ENCODE measurements around the gene NWD2. TPM values are rescaled to one million over a fixed set of nuclear protein-coding genes. Genes with fewer than 3 reads are reported as not detected.

Gene NWD2
- polyA plus RNA-seq, 3 donors, result not detected

DNA sequence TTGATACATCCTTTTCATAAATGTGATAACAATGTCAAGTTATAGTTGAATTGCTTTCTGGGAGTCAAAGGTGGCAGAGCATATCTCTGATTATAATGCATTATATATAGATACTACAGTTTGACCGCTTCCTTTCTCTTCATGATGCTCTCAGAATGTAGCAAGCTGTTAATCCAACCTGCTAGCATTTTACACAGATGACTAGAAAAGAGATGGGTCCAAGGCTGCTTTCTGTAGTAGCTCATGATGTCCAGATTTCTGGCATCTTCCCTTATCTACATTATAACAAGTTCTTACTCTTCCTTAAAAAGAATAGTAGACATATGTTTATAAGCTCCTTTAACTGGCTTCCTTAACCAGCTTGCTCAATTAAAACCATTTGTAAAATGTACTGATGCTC, 192.0 kb downstream of the NWD2 start:
- Histone ChIP-seq H3K4me3 (replicated peaks in 1 of 3; ENCODE audit: low read depth in 2 of 3, low read length in 3 of 3) (no peak overlapping the region), H3K9ac (ENCODE audit: insufficient read depth, low read length, poor library complexity, severe bottlenecking) (no peak overlapping the region), H3K27me3 (ENCODE audit: control insufficient read depth in 2 of 2, insufficient read depth in 2 of 2, low read length in 2 of 2) (no peaks in the 10 kb centered on the region), H3K4me1 (ENCODE audit: control insufficient read depth in 1 of 2, insufficient read depth in 2 of 2, low read length in 2 of 2) (no peaks in the 10 kb centered on the region), H3K9me3 (replicated peaks in 1 of 2; ENCODE audit: control insufficient read depth in 1 of 2, insufficient read depth in 1 of 2, low read length in 2 of 2) (no peaks in the 10 kb centered on the region), H2AFZ (ENCODE audit: insufficient read depth, low read depth, low read length, poor library complexity, severe bottlenecking) (no peak overlapping the region), H3K36me3 (replicated peaks in 1 of 2; ENCODE audit: control insufficient read depth in 1 of 2, insufficient read depth in 2 of 2, low read length in 2 of 2) (no peaks in the 10 kb centered on the region), H3K27ac (ENCODE audit: low read depth in 1 of 2, low read length in 2 of 2) (no peak overlapping the region), H3K79me2 (ENCODE audit: insufficient read depth, low read length) (no peaks in the 10 kb centered on the region), H4K20me1 (ENCODE audit: insufficient read depth, low read length) (no peaks in the 10 kb centered on the region), H3K4me2 (replicated peaks; ENCODE audit: extremely low read depth, low read length, poor library complexity, severe bottlenecking) (no peak overlapping the region)
- intact Hi-C loops (cut with micrococcal nuclease), result no loop called here
- no peak for DNase-seq
- no CpG with 5 or more reads among the region's 1 CpG for WGBS (ENCODE audit: insufficient coverage)
- no peaks in the 10 kb centered on the region for H3K36me3 Mint-ChIP-seq
- H3K27me3 Mint-ChIP-seq (ENCODE audit: low read depth in 3 of 3), result peaks cover 0 to 3% (median 2%) of the 10 kb centered on the region in 3 donors
- H3K4me1 Mint-ChIP-seq, result no peaks in the 10 kb centered on the region
- no peak overlapping the region for H3K27ac Mint-ChIP-seq
- TF ChIP-seq, protein P1, sequence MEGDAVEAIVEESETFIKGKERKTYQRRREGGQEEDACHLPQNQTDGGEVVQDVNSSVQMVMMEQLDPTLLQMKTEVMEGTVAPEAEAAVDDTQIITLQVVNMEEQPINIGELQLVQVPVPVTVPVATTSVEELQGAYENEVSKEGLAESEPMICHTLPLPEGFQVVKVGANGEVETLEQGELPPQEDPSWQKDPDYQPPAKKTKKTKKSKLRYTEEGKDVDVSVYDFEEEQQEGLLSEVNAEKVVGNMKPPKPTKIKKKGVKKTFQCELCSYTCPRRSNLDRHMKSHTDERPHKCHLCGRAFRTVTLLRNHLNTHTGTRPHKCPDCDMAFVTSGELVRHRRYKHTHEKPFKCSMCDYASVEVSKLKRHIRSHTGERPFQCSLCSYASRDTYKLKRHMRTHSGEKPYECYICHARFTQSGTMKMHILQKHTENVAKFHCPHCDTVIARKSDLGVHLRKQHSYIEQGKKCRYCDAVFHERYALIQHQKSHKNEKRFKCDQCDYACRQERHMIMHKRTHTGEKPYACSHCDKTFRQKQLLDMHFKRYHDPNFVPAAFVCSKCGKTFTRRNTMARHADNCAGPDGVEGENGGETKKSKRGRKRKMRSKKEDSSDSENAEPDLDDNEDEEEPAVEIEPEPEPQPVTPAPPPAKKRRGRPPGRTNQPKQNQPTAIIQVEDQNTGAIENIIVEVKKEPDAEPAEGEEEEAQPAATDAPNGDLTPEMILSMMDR (IDR thresholded peaks at IDR 0.05), result no peak
- H3K4me3 Mint-ChIP-seq, result no peak overlapping the region
- H3K9me3 Mint-ChIP-seq, result no peaks in the 10 kb centered on the region

DNA sequence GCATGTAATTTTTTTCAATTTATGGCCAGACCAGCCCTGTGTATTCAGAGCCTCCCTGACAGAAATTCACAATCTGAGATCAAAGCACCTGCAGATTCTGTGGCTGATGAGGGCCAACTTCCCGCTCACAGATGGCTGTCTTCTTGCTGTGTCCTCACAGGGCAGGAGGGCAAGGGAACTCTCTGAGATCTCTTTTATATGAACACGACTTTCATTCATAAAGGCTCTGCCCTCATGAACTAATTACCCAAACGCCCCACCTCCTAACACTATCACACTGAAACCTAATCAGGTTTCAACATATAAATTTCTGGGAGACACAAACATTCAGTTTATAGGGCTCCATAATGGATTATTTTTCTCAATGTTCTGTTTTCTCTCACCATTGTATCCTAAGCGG, 192.6 kb downstream of the NWD2 start:
- H3K27me3 Mint-ChIP-seq (ENCODE audit: low read depth in 3 of 3), result peaks cover 0 to 3% (median 2%) of the 10 kb centered on the region in 3 donors
- no peaks in the 10 kb centered on the region for H3K4me1 ChIP-seq (ENCODE audit: control insufficient read depth in 1 of 2, insufficient read depth in 2 of 2, low read length in 2 of 2)
- TF ChIP-seq, protein P1 (IDR thresholded peaks at IDR 0.05), result no peak
- intact Hi-C loops (cut with micrococcal nuclease), result no loop called here
- H3K9me3 ChIP-seq (replicated peaks in 1 of 2; ENCODE audit: control insufficient read depth in 1 of 2, insufficient read depth in 1 of 2, low read length in 2 of 2), result no peaks in the 10 kb centered on the region
- WGBS (ENCODE audit: insufficient coverage), result 90% methylated on average over 3 of the region's 4 CpGs
- H3K36me3 ChIP-seq (replicated peaks in 1 of 2; ENCODE audit: control insufficient read depth in 1 of 2, insufficient read depth in 2 of 2, low read length in 2 of 2), result no peaks in the 10 kb centered on the region
- no peaks in the 10 kb centered on the region for H3K4me1 Mint-ChIP-seq
- no peak overlapping the region for H3K4me2 ChIP-seq (replicated peaks; ENCODE audit: extremely low read depth, low read length, poor library complexity, severe bottlenecking)
- DNase-seq, result no peak
- no peak overlapping the region for H3K4me3 Mint-ChIP-seq
- no peaks in the 10 kb centered on the region for H3K79me2 ChIP-seq (ENCODE audit: insufficient read depth, low read length)
- H3K27me3 ChIP-seq (ENCODE audit: control insufficient read depth in 2 of 2, insufficient read depth in 2 of 2, low read length in 2 of 2), result no peaks in the 10 kb centered on the region
- no peak overlapping the region for H3K4me3 ChIP-seq (replicated peaks in 1 of 3; ENCODE audit: low read depth in 2 of 3, low read length in 3 of 3)
- H4K20me1 ChIP-seq (ENCODE audit: insufficient read depth, low read length), result no peaks in the 10 kb centered on the region
- no peak overlapping the region for H2AFZ ChIP-seq (ENCODE audit: insufficient read depth, low read depth, low read length, poor library complexity, severe bottlenecking)
- H3K9ac ChIP-seq (ENCODE audit: insufficient read depth, low read length, poor library complexity, severe bottlenecking), result no peak overlapping the region
- H3K36me3 Mint-ChIP-seq, result no peaks in the 10 kb centered on the region
- H3K9me3 Mint-ChIP-seq, result no peaks in the 10 kb centered on the region
- no peak overlapping the region for H3K27ac Mint-ChIP-seq
- no peak overlapping the region for H3K27ac ChIP-seq (ENCODE audit: low read depth in 1 of 2, low read length in 2 of 2)
